ENCODE results near the gene ZC3H18.

ZC3H18 gene

DNA sequence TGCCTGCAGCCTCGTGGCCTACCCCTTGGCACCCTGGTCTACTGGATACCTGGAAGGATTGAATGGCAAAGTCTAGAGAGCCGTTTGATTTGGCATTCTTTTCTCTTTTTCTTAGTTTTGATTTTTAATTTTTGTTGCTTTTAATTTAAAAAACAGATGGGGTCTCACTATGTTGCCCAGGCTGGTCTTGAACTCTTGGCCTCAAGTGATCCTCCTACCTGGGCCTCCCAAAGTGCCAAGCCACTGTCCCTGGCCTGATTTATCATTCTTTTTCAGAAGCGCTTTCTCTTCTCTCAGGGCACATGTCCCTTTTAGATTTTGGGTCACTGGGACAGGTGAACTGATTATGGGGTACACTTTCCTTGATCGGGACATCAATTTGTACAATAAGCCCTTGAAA is 10.8 kb downstream of the ZC3H18 start:
- DNase-seq (no peak), ATAC-seq (no peak)

DNA sequence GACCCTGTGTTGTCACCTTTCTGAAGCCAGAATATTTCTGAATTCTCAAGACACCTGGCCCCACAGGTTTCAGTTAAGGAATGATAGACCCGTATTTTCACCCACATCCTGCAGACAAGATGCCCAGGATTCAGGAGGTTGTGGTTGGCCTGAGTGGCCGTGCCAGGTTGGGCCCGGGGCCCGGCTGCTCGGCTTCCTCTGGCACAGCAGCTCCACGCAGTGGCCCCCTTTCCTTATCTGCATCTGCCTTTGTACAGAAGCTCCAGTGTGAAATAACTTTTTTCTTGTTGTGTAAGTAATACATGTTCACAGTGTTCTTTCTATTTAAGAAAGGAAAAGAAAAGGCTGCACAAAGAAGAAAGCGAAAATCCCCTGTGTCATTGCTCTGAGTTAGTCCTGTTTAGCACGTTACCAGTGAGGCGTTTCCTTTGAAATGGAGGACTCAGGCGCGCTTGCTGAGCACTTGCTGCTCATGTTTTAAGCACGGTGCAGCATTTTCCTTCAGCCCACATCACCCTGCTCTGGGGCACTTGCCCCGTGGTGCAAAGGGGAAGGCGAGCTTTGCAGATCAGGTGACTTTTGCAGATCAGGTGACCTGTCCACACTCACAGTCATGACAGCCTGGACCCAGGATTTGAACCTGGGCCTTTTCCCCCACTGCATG is 12.8 kb downstream of the ZC3H18 start:
- no peak for ATAC-seq
- no peak for DNase-seq

DNA sequence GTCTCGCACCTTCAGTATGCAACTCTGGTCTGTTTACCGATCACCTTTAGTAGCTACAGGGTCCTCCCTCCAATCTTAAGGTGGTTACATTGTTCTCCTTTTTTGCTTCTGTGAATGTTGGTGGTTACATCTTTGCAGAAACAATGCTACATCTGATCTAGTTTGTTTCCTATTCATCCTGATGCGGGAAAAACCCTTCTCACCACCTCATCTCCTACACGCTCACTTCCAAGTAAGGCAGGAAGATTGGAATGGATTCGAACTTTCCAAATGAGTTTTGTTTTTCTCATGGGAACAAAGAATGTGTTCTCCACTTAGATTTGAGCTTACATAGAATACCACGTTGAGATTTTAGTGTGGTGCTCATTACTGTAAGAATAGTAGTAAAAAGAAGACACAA is 14.5 kb downstream of the ZC3H18 start:
- DNase-seq (no peak), ATAC-seq (no peak)

DNA sequence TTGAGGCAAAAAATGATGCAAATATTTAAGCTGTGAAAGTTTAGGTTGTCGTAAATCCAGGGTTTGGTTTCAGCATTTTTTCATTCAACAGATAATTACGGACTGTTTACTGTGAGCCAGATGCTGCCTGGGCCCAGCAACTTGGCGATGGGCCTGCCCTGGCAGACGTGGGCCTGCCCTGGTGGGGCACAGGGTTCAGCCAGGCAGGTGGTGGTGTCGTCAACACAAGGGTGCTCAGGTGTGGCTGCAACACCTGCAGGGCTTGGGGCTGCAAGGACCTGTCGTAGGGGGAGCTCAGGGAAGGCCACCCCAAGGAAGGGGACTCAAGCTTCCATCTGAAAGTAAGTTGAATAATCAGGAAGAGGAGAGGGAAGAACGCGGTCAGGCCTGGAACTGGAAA is 15.1 kb downstream of the ZC3H18 start:
- ATAC-seq: no peak
- no peak for DNase-seq

DNA sequence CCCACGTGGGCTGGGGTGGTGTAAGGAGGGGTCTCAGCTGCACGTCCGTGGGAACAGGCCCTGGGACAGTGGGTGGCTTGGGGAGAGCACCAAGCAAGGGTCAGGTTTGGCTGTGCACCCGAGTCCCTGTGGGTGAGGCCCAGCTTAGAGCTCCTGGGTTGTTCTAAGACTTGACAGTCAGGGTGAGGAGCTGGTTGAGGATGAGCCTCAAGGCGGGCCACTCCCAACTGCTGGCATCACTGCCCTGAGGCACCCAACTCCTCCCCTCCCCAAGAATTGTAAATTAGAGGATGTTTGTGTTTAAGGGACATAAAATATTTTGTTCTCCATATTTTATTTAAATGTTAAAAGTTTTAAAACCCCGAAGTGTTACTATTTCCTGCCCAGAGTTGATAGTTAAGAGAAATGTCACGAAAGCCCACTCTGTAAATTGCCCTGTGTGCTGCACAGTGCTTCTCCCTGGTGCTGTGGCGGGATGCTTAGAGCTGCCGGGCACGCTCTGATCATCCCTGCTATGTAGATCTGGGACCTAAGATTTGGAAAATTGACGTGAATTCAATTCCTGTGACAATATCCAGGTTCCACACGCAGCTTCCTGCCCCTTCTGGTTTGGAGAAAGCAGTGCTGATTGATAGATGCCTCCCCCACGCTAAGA is 15.9 kb downstream of the ZC3H18 start:
- no peak for ATAC-seq
- DNase-seq: no peak

DNA sequence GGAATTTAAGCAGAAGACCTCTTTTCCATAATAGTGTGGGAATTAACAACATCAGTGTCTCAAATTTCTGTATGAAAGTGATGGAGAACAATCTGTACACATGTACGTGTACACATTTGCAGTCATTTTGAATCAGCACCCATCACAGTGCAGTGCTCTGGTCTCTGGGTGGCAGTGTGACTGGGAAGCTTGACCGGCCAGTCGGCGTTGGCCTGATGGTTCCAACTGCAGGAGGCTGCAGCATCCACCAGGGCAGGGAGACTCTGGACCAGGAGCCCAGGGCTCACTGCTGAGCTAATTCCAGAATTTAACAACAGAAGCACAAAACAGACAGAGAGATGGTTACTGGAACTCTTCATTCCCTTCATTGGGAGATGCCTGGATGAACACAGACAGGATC is 17.9 kb downstream of the ZC3H18 start:
- DNase-seq: no peak
- no peak for ATAC-seq

DNA sequence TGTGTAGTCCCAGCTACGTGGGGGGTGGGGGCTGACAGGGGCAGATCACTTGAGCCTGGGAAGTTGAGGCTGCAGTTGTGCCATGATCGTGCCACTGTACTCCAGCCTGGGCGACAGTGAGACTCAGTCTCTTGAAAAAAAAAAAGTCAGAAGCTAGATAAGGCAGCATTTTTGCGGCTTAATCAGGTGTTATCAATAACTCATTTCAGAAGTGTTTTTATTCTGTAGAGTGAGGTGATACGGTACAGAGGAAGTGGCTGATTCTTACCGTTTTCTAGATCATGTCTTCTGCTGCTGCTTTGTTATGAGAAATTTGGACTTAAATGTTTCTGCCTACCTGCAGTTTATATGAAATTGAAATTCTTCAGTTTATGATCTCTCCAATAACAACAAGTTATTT is 18.6 kb downstream of the ZC3H18 start:
- DNase-seq: no peak
- ATAC-seq: no peak

DNA sequence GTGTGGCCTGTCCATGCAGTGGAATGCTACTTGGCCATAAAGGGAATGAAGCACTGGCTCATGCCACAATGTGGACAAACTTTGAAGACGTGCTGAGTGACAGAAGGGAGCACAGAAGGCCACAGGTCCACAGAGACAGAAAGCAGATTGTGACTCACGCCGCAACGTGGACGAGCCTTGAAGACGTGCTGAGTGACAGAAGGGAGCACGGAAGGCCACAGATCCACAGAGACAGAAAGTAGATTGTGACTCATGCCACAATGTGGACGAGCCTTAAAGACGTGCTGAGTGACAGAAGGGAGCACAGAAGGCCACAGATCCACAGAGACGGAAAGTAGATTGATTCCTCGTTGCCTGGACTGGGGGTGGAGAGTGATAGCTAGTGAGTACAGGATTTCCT is 19.2 kb downstream of the ZC3H18 start:
- ATAC-seq: peak; percentile 16
- no peak for DNase-seq

DNA sequence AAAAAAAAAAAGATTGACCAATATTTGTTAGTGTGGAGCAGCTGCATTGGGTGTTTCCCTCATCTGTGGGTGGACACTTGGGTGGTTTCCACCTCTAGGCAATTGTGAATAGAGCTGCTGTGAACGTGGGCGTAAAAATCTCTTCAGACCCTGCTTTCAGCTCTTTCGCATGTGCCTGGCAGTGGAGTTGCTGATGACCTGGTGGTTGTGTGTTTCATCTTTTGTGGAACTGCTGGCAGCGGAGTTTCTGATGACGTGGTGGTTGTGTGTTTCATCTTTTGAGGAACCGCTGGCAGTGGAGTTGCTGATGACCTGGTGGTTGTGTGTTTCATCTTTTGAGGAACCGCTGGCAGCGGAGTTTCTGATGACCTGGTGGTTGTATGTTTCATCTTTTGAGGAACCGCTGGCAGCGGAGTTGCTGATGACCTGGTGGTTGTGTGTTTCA is 21.4 kb downstream of the ZC3H18 start:
- peak; percentile 32 for DNase-seq
- ATAC-seq: peak; percentile 82

DNA sequence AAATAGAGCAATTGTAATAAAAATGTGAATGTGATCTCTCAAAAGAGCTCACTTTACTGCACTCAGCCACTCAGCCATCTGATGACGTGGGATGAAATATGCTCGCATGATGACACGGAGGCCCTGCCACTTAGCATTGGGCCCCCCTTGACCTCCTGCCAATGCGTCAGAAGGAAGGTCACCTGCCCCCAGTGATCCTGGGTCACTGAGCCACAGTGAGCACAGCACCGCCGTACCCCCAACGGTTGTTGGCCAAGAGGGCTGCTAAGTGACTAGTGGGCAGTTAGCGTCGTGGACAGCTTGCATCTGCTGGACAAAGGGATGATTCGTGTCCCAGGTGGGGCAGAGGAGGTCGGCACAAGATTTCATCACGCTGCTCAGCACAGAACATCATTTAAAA is 22.9 kb downstream of the ZC3H18 start:
- ATAC-seq (no peak), DNase-seq (no peak)

DNA sequence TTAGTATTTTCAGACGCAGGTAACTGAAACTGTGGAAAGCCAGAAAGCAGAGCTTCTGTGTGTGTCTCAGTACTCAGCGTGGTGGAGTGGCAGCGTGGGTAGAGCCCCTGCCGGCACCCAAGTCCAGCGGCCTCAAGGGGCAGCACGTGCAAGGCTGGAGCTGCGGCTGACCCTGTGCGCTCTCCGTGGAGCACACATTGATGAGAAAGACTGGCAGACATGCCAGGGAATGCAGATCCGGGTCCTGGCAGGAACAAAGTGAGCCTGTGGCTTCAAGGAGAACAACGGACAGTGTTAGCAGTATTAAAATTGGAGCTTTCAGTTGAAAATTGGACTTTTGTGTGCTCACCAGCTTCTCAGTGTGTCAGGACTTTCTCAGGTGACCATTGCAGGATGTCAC is 23.3 kb downstream of the ZC3H18 start:
- no peak for ATAC-seq
- DNase-seq: no peak

DNA sequence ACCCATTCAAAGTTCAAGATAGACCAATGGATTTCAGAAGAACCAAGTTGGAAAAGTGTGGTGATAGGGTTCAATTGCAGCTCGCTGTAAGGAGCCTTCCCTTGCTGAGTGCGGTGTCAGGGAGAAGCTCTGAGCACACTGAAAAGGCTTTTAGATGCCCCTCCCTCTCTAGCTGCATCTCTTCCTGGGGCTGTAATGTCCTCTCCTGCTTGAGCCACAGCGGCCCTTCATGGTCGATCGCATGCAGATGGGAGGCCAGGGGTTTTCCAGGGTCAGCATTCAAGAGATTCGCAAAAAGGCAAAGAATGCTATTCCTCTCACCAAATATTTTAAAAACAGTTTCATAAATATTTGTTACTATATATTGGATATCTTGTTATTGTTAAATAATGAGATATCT is 23.7 kb downstream of the ZC3H18 start:
- no peak for ATAC-seq
- DNase-seq: no peak

DNA sequence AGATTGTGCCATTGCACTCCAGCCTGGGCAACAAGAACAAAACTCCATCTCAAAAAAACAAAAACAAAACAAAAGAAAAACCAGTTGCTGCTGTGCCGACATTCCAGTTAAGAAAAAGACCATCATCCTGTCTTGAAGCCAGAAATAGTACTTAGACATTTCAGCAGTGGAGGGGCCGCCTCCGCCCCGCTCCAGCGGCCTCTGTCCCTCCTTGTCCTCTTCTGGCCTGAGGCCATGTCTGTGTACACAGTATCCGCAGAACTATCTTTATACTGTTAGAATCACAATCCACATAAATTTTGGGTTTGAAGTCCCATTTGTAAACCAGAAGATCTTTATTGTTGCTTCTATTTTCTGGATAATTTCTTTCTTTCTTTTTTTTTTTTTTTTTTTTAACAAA is 24.9 kb downstream of the ZC3H18 start:
- DNase-seq (no peak), ATAC-seq (no peak)

DNA sequence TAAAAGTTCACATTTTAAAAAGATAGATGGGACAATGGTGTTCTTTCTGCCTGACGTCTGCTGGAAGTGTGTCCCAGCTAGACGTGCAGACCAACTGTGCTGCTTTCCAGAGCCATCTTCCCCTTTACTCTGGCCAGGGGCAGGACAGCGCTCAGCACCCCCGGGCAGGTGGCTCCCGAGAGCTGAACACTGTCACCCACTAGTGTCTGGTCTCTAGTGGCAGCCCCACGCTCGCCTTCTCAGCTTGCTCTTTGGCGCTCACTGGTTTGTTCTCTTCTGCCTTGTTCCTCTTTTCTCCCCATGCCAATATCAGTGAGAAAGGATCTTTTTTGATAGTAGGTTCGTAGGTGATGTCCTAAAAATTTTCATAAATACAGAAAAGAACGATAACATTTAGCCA is 25.7 kb downstream of the ZC3H18 start:
- no peak for ATAC-seq

DNA sequence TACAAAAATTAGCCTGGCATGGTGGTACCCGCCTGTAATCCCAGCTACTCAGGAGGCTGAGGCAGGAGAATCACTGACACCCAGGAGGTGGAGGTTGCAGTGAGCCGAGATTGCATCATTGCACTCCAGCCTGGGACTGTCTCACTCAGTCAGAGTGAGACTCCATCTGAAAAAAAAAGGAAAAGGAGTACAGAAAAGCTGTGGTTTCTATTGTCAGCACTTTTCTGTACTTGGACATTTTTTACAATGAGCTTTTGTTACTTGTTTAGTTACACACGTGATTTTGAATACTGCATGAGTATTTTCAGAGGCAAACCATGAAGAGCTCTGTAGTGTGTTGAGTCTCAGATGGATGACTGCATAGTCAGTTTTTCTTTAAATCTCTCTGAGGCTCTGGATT is 26.3 kb downstream of the ZC3H18 start:
- DNase-seq (no peak), ATAC-seq (no peak)

More for the DNA sequence above, 25.7 kb downstream of the ZC3H18 start:
- no peak for DNase-seq

DNA sequence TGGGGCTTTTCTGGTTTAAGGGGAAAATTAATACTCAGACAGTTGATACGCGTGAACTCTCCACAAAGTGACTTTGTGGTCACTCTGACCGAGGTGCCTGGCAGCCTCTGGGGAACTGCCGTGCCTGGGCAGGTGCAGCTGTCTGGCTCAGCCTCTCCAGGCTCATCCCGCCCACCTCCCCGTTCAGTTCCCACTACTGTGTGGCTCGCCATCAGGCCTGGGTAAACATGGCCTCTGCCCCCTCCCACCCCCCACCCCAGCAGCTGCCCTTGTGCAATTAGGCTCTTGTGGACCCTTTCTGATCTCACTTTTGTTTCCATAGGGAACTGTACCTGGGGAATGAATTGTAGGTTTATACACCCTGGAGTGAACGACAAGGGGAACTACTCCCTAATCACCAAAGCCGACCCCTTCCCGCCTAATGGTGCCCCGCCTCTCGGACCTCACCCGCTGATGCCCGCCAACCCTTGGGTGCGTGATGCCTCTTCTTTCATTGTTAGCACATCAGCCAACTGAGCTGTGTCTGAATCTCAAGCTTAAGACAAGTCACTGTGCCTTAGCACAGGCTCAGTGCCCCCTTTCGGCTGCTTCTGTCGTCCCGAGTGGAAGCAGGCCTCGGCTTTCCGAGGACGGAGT is 27.8 kb downstream of the ZC3H18 start:
- no peak for ATAC-seq
- DNase-seq: no peak

DNA sequence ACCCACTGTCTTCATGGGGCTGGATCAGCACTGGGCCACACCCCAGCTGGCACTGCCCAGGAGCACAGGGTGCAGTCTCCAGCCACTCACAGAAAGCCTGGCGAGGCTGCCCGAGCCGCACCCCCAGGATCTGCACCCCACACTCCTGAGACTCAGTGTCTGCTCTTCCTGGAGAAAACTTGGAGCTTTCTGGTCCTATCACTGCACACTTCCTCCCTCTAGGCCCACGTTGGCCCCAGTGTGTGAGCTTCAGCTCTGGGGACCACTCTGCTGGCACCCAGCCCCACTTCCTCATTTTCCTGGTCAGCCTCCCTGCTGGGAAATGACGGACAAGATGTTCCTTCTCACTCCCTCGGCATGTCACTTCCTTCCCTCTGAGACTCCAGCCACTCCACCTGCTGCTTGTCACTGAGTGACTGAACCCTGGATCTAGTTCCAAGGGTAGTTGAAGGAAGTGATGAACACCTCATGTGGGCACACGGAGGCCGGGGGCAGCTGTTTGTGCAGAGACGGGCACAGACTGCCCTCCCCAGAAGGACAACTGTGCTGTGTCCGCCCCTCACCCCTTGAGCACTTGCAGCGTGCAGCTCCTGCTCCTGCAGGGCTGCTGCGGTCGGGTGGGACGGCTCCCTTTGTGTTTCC is 29.0 kb downstream of the ZC3H18 start:
- ATAC-seq: no peak
- DNase-seq: no peak

DNA sequence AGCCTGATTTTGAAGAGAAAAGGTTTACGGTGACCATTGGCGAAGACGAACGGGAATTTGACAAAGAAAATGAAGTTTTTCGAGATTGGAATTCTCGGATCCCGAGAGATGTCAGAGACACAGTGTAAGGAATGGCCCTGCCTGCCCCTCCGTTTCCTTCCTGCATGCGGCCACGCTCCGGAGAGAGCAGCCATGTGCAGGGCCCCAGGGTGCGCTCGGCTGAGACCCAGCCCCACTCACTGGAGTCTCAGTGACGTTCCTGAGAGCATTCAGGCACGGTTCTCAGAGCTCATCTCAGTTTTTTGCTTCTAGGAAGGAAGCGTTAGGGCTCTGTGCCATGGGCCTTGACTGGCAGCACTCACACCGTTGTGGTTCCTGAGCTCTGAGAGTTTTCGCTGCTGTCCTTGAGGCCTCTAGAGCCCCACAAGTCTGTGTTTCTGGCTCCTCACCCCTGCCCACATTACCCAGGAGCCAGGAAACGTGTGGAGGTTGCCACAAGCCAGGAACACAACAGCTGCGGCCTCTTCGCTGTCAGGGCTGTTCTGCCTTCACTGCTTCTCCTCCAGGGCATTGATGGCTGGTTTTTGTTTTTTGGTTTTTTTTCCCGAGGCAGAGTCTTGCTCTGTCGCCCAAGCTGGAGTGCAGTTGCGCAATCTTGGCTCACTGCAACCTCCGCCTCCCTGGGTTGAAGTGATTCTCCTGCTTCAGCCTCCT is 29.8 kb downstream of the ZC3H18 start:
- ATAC-seq (no peak), DNase-seq (no peak)

DNA sequence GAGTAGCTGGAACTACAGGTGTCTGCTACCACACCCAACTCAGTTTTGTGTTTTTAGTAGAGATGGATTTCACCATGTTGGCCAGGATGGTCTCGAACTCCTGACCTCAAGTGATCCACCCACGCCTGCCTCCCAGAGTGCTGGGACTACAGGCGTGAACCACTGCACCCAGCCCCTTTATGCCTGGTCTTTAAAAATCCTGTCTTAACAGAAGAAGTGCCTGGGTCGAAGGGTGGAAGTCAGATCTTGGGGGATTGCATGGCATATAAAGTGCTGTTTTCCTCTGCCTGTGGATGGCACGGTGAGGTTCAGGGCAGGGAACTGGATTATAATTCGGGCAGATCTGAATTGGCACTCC is 30.3 kb downstream of the ZC3H18 start:
- ATAC-seq: no peak
- DNase-seq: no peak

DNA sequence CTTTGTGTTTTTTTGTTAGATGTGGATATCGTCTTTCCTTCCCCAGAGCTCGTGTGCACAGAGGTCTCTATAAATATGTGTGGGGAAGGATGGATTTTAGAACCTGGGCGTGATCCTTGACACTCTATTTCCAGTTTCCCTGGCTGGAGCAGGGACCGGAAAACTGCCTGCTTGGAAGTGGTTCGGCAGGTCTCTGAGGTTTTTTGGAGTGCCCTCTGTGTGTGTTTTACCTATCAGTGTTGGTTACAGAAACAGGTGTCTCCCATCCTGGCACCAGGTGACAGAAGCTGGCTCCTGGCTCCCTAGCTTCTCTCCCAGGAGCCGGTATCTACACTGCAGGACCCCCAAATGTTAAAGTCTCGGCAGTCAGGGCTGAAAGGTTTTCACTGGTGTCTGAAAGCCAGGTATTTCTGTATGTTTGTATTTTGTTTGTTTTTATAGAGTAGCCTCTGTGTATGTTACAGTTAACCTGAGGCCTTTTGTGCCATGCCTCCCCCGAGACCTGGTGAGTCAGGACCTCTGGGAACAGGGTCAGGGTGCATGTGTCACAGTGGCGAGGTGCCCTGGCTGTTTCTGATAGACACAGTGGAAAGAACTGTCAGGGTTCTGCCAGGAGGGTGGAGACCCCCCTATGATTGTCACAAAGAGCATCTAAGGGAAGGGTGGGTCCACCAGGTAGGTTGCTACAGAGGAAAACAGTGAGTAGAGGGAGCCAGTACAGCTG is 31.3 kb downstream of the ZC3H18 start:
- no peak for ATAC-seq

DNA sequence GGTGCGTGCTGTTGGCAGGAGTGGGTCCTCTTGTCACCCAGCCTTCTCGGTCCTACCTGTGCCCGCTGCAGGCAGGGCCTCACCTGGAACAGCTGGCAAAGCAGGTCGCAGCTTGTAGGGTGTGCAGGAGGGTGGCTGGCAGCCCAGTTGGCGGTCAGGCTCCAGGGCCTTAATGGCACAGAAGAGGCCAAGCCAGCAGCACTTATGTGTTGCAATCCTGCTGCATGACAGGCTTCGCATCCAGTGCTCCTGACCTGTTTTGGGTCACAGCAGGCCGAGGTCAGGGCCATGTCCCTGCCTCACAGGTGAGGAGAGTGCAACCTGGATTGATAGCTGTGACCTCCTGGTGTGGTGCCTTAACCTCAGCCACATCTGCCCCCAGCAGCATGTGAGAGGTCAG is 31.9 kb downstream of the ZC3H18 start:
- DNase-seq (no peak), ATAC-seq (no peak)

More for the DNA sequence above, 31.3 kb downstream of the ZC3H18 start:
- DNase-seq: no peak
